ENCODE results near the gene RHEB.

RHEB gene

GRCh38 chr7:151511270-151511669, 8.4 kb downstream of the RHEB start:
- no peak for TF ChIP-seq CTCF (IDR thresholded peaks at IDR 0.05)
- no peak overlapping the region for H3K27ac ChIP-seq
- no peaks in the 10 kb centered on the region for H3K36me3 ChIP-seq (ENCODE audit: control insufficient read depth, insufficient read depth, low read length)
- no peaks in the 10 kb centered on the region for H3K27me3 ChIP-seq (ENCODE audit: control insufficient read depth, insufficient read depth, low read length)
- peaks cover 79% of the 10 kb centered on the region for H3K79me2 ChIP-seq
- H3K4me1 ChIP-seq = peaks cover 6% of the 10 kb centered on the region
- H3K9me3 ChIP-seq (ENCODE audit: control insufficient read depth, low read length) = no peaks in the 10 kb centered on the region
- H2AFZ ChIP-seq = no peak overlapping the region
- no peak overlapping the region for H3K4me3 ChIP-seq (ENCODE audit: low read depth, low read length)
- H3K4me2 ChIP-seq (ENCODE audit: low read length) = no peak overlapping the region
- H3K9ac ChIP-seq = no peak overlapping the region

- H3K9me3 ChIP-seq (ENCODE audit: control insufficient read depth, low read length) = no peaks in the 10 kb centered on the region
- H3K4me3 ChIP-seq (ENCODE audit: low read depth, low read length) = no peak overlapping the region
- H3K4me2 ChIP-seq (ENCODE audit: low read length) = no peak overlapping the region
- H3K27me3 ChIP-seq (ENCODE audit: control insufficient read depth, insufficient read depth, low read length) = no peaks in the 10 kb centered on the region
- H2AFZ ChIP-seq = no peak overlapping the region
- peaks cover 6% of the 10 kb centered on the region for H3K4me1 ChIP-seq
- H3K79me2 ChIP-seq = peaks cover 76% of the 10 kb centered on the region
- TF ChIP-seq CTCF (IDR thresholded peaks at IDR 0.05) = no peak
- no peak overlapping the region for H3K27ac ChIP-seq
- no peak overlapping the region for H3K9ac ChIP-seq
- H3K36me3 ChIP-seq (ENCODE audit: control insufficient read depth, insufficient read depth, low read length) = no peaks in the 10 kb centered on the region
Measured at GRCh38 chr7:151509670-151510333, 9.9 kb downstream of the RHEB start.

GRCh38 chr7:151508991-151509390, 10.7 kb downstream of the RHEB start:
- Histone ChIP-seq H3K27me3 (ENCODE audit: control insufficient read depth, insufficient read depth, low read length) (no peaks in the 10 kb centered on the region), H3K36me3 (ENCODE audit: control insufficient read depth, insufficient read depth, low read length) (no peaks in the 10 kb centered on the region), H3K9me3 (ENCODE audit: control insufficient read depth, low read length) (no peaks in the 10 kb centered on the region), H3K27ac (no peak overlapping the region), H3K4me3 (ENCODE audit: low read depth, low read length) (no peak overlapping the region), H3K79me2 (peaks cover 74% of the 10 kb centered on the region), H2AFZ (no peak overlapping the region), H3K9ac (no peak overlapping the region), H3K4me1 (peaks cover 6% of the 10 kb centered on the region), H3K4me2 (ENCODE audit: low read length) (no peak overlapping the region)
- TF ChIP-seq CTCF (IDR thresholded peaks at IDR 0.05) = no peak

GRCh38 chr7:151507806-151508205, 11.9 kb downstream of the RHEB start:
- no peaks in the 10 kb centered on the region for H3K36me3 ChIP-seq (ENCODE audit: control insufficient read depth, insufficient read depth, low read length)
- H3K4me2 ChIP-seq (ENCODE audit: low read length) = no peak overlapping the region
- no peaks in the 10 kb centered on the region for H3K9me3 ChIP-seq (ENCODE audit: control insufficient read depth, low read length)
- H3K9ac ChIP-seq = no peak overlapping the region
- H3K79me2 ChIP-seq = peaks cover 72% of the 10 kb centered on the region
- H3K27me3 ChIP-seq (ENCODE audit: control insufficient read depth, insufficient read depth, low read length) = no peaks in the 10 kb centered on the region
- H3K27ac ChIP-seq = no peak overlapping the region
- no peak overlapping the region for H3K4me3 ChIP-seq (ENCODE audit: low read depth, low read length)
- H2AFZ ChIP-seq = no peak overlapping the region
- peaks cover 4% of the 10 kb centered on the region for H3K4me1 ChIP-seq
- no peak for TF ChIP-seq CTCF (IDR thresholded peaks at IDR 0.05)

GRCh38 chr7:151506901-151507382, 12.8 kb downstream of the RHEB start:
- H3K79me2 ChIP-seq = peaks cover 71% of the 10 kb centered on the region
- no peaks in the 10 kb centered on the region for H3K9me3 ChIP-seq (ENCODE audit: control insufficient read depth, low read length)
- no peak overlapping the region for H3K4me2 ChIP-seq (ENCODE audit: low read length)
- no peak overlapping the region for H3K27ac ChIP-seq
- no peak overlapping the region for H2AFZ ChIP-seq
- H3K36me3 ChIP-seq (ENCODE audit: control insufficient read depth, insufficient read depth, low read length) = no peaks in the 10 kb centered on the region
- no peak overlapping the region for H3K9ac ChIP-seq
- H3K27me3 ChIP-seq (ENCODE audit: control insufficient read depth, insufficient read depth, low read length) = no peaks in the 10 kb centered on the region
- peaks cover 3% of the 10 kb centered on the region for H3K4me1 ChIP-seq
- TF ChIP-seq CTCF (IDR thresholded peaks at IDR 0.05) = no peak
- H3K4me3 ChIP-seq (ENCODE audit: low read depth, low read length) = no peak overlapping the region
